Measurements from ENCODE around the gene RANGRF.
A peak's percentile ranks its signal among the peaks of the same experiment; 100 is the strongest.
"Not testable (repeated sequence)": the region's sequence is repeated elsewhere in the genome, so short reads cannot be mapped to it uniquely, and the experiment has no call there.

The RANGRF gene

GRCh38 chr17:8288336-8289102 lies at the start of gene RANGRF:
TSS of gene RANGRF (plus strand) at chr17:8288670. CDS start at chr17:8288789, 119 bp downstream.
- DNase-seq (ENCODE audit: low read depth in 2 of 2) = peak; percentile 64 to 79

- no peak for DNase-seq (ENCODE audit: low read depth in 2 of 2)
Observed at GRCh38 chr17:8243827-8244226, 44.6 kb upstream of the RANGRF start.

GRCh38 chr17:8244768-8245167 lies 43.7 kb upstream of the RANGRF start:
- DNase-seq (ENCODE audit: low read depth in 2 of 2) = no peak

- peak; percentile 95 to 98 for DNase-seq (ENCODE audit: low read depth in 2 of 2)
Observed at GRCh38 chr17:8248751-8249607, 39.5 kb upstream of the RANGRF start, which contains the start of gene PFAS. TSS of gene PFAS (plus strand) at chr17:8249289. CDS start at chr17:8253938, 4,649 bp downstream.

GRCh38 chr17:8249621-8250500 lies 38.6 kb upstream of the RANGRF start:
- no peak for DNase-seq (ENCODE audit: low read depth in 2 of 2)

- DNase-seq (ENCODE audit: low read depth in 2 of 2) = not testable (repeated sequence)
Observed at GRCh38 chr17:8251411-8251810, 37.1 kb upstream of the RANGRF start.

GRCh38 chr17:8253801-8254200 lies 34.7 kb upstream of the RANGRF start:
- DNase-seq (ENCODE audit: low read depth in 2 of 2) = no peak

- no peak for DNase-seq (ENCODE audit: low read depth in 2 of 2)
Observed at GRCh38 chr17:8254881-8255280, 33.6 kb upstream of the RANGRF start.

GRCh38 chr17:8255499-8255898 lies 33.0 kb upstream of the RANGRF start:
- DNase-seq (ENCODE audit: low read depth in 2 of 2) = no peak

- DNase-seq (ENCODE audit: low read depth in 2 of 2) = no peak
Observed at GRCh38 chr17:8256291-8256690, 32.2 kb upstream of the RANGRF start.

GRCh38 chr17:8256691-8257090 lies 31.8 kb upstream of the RANGRF start:
- DNase-seq (ENCODE audit: low read depth in 2 of 2) = no peak

GRCh38 chr17:8257801-8258200 lies 30.7 kb upstream of the RANGRF start:
- DNase-seq (ENCODE audit: low read depth in 2 of 2) = no peak

- DNase-seq (ENCODE audit: low read depth in 2 of 2) = no peak
Observed at GRCh38 chr17:8264320-8264719, 24.1 kb upstream of the RANGRF start.

GRCh38 chr17:8264836-8265542 lies 23.5 kb upstream of the RANGRF start:
- no peak for DNase-seq (ENCODE audit: low read depth in 2 of 2)

- no peak for DNase-seq (ENCODE audit: low read depth in 2 of 2)
Observed at GRCh38 chr17:8266648-8267479, 21.6 kb upstream of the RANGRF start.

GRCh38 chr17:8267480-8268147 lies 20.9 kb upstream of the RANGRF start:
- DNase-seq (ENCODE audit: low read depth in 2 of 2) = no peak

GRCh38 chr17:8268550-8269298 lies 19.7 kb upstream of the RANGRF start:
- DNase-seq (ENCODE audit: low read depth in 2 of 2) = no peak

- DNase-seq (ENCODE audit: low read depth in 2 of 2) = no peak
Observed at GRCh38 chr17:8272421-8272820, 16.0 kb upstream of the RANGRF start.

GRCh38 chr17:8273884-8274444 lies 14.5 kb upstream of the RANGRF start:
- DNase-seq (ENCODE audit: low read depth in 2 of 2) = no peak

Data from stimulated activated CD4-positive, alpha-beta T cell treated with anti-CD3 and anti-CD28 coated beads, Interleukin-15, amount 100 ng/mL, for 48 hours (primary cell).